GM12873 (cell line): ENCODE results near the gene TENT5C.

Experiments
- CTCF ChIP-seq: IDR thresholded peaks from 2 replicates; pipeline ENCODE4 v1.5.1; 2012; ENCODE audit warnings: low read depth, mild to moderate bottlenecking, moderate library complexity, low read length, control low read depth; ENCODE audit not compliant: insufficient read depth; ENCODE audit errors: missing control alignments

TENT5C gene

DNA sequence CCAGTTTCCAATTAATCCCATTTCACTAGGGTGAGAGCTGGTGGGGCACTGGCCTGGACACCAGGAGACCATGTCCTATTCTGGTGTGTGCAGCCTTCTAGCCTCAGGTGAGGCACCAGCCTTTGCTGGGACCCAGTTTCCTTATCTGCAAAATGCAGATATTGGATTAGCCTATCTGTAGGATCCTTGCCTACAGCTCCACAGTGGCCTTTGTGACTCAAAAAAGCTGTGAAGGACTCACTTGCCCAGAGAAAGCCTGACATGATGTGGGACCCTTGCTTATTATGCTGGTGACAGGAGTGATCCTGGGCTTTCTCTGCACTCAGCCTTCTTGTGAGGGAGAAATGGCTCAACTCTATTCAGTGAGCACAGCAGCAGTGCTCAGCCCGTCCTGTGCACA, 32.3 kb downstream of the TENT5C start:
- TF ChIP-seq CTCF: no peak

DNA sequence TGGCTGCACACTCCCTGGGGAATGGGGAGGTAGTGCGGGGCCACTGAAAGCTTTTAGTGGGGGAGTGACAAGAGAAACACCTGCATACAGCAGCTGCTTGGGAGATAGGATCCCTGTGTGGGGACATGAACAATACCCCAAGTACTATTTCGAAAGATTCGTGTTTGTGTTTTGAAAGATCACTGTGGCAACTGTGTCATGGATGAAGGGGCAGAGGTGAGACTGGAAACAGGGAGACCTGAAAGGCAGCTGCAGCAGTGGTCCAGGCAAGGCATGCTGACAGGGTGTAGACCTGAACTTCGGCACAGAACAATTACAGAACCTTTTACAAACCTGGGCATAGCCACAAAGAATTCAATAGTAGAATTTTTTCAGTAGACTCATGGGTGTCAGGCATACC, 32.9 kb downstream of the TENT5C start:
- TF ChIP-seq CTCF: no peak

DNA sequence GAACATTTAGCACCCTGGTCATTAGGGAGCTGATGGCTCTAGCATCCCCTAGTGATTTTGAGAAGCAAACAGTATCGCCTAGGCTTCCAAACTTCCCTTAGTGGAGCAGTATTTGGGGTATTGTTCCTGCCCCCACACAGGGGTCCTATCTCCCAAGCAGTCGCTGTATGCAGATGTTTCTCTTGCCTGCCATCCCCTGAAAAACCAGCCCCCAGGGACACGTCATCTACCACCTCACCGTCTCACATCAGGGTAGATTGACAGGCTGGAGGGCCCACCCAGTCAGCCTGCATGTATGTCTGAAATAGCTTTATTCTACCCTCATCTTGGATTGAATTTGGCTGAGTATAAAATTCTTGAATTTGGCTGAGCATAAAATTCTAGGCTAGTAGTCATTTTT, 33.9 kb downstream of the TENT5C start:
- TF ChIP-seq CTCF: no peak

- no peak for TF ChIP-seq CTCF
Measured at GRCh38 chr1:117641536-117641935, 35.7 kb downstream of the TENT5C start.

GRCh38 chr1:117642963-117643362, 37.1 kb downstream of the TENT5C start:
- no peak for TF ChIP-seq CTCF

DNA sequence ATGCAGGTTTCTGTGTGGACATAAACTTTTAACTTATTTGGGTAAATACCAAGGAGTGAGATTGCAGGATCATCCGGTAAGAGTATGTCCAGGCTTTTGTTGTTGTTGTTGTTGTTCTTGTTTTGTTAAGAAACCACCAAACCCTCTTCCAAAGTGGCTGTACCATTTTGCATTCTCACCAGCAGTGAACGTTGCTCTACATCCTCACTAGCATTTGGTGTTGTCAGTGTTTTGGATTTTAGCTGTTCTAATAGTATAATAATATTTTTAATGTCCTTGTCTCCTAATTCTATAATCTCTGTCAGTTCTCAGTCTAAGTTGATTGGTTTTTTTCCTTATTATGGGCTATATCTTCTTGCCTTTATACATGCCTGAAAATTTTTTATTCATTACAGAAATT, 37.8 kb downstream of the TENT5C start:
- no peak for TF ChIP-seq CTCF

GRCh38 chr1:117644696-117645311, 39.0 kb downstream of the TENT5C start:
- TF ChIP-seq CTCF: no peak
